Breast epithelium (tissue), 4 donors: ENCODE data around the gene VASP. TPM values are rescaled to one million over a fixed set of nuclear protein-coding genes. Genes with fewer than 3 reads are reported as not detected.

Source experiments
- DNase-seq, 2 donors: peaks; one replicate each; pipeline ENCODE4 v3.0.0-alpha.2; 2019; ENCODE audit warnings: low spot score in 2 of 2
- H3K27ac ChIP-seq, 2 donors: fragments of 200-600 bp; sonication (generic) in 1 of 2; one replicate each; pipeline ENCODE4 v1.5.1; 2016 to 2019; ENCODE audit warnings: mild to moderate bottlenecking in 1 of 2
- H3K27me3 ChIP-seq, 2 donors: fragments of 200-600 bp; sonication (generic) in 1 of 2; one replicate each; pipeline versions ENCODE4 v1.5.1 to v1.6.0; 2017 to 2019; ENCODE audit warnings: control low read depth in 1 of 2, mild to moderate bottlenecking in 1 of 2
- H3K36me3 ChIP-seq: fragments of 200-600 bp; one replicate; pipeline ENCODE4 v1.5.1; 2019
- H3K4me1 ChIP-seq, 2 donors: fragments of 200-600 bp; sonication (generic); one replicate each; pipeline ENCODE4 v1.5.1; 2016 to 2019; ENCODE audit warnings: control low read depth in 1 of 2
- H3K4me3 ChIP-seq, 3 donors: fragments of 200-600 bp; sonication (generic); 1 replicate in 2 of 3; 2 replicates in 1 of 3; pipeline ENCODE4 v1.5.1; 2016 to 2019; ENCODE audit warnings: mild to moderate bottlenecking in 3 of 3, moderate library complexity in 2 of 3
- H3K9me3 ChIP-seq, 2 donors: fragments of 200-600 bp; sonication (generic) in 1 of 2; one replicate each; pipeline ENCODE4 v1.5.1; 2016 to 2019; ENCODE audit warnings: control low read depth in 1 of 2
- POLR2A ChIP-seq: fragments of 450-650 bp; IDR thresholded peaks from one replicate; pipeline ENCODE4 v1.6.1; 2016; ENCODE audit warnings: antibody characterized with exemption, mild to moderate bottlenecking, moderate library complexity
- POLR2AphosphoS5 ChIP-seq, 3 donors: sonication (generic); formaldehyde crosslinking; IDR thresholded peaks; one replicate each; pipeline ENCODE4 v1.6.1; 2017; ENCODE audit warnings: antibody characterized with exemption in 3 of 3
- intact Hi-C: fragments of 100-400 bp; cut with DNase I; formaldehyde crosslinking; loops from one replicate; pipeline ENCODE4 v1.15.1; 2023; ENCODE audit warnings: low total_unique reads
- total RNA-seq, 3 donors: library from RNA; depleted of rRNA; stranded (reverse); fragments of >200 nt; gene quantifications; one replicate each; pipeline ENCODE4 v1.1.0, GENCODE V29; 2016
- TF ChIP-seq, protein P1 (sequence below), 3 donors: fragments of 450-650 bp; IDR thresholded peaks; one replicate each; pipeline ENCODE4 v1.5.1; 2016 to 2017; ENCODE audit warnings: antibody characterized with exemption in 3 of 3, mild to moderate bottlenecking in 3 of 3, moderate library complexity in 3 of 3

Gene VASP
- total RNA-seq, 3 donors from 2014 or later, result 31.8 to 61.6 (median 52.2) TPM

DNA sequence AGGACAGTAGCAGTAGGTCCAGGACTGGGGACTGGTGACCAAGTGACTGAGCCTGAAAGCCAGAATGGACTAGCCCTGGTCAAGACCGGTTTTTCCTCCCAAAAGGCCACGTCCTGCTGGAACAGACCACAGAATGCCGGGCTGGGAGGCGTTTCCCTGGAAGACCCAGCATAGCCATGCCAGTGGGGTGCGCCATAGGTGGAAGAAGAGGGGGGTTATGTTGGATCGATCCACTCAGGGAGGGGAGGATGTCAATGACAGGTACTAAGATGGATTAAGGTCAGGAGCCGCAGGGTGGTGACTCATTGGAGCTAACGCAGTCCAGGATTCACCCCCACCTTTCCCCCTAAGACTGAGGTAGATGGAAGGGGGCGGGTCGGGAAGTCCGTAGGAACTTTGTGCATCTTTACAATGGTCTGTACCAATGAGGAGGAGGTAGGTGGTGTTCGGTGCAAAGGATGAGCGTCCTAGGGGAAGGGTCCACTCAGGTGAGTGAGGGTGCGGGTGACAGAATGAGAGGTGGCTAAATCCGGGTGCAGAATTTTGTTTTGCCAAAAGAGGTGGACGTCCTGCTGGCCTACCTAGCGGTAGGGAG lies 21.0 kb downstream of the VASP start:
- peak overlapping the region in 2 of 3 donors; percentile 65 to 68 for H3K4me3 ChIP-seq

DNA sequence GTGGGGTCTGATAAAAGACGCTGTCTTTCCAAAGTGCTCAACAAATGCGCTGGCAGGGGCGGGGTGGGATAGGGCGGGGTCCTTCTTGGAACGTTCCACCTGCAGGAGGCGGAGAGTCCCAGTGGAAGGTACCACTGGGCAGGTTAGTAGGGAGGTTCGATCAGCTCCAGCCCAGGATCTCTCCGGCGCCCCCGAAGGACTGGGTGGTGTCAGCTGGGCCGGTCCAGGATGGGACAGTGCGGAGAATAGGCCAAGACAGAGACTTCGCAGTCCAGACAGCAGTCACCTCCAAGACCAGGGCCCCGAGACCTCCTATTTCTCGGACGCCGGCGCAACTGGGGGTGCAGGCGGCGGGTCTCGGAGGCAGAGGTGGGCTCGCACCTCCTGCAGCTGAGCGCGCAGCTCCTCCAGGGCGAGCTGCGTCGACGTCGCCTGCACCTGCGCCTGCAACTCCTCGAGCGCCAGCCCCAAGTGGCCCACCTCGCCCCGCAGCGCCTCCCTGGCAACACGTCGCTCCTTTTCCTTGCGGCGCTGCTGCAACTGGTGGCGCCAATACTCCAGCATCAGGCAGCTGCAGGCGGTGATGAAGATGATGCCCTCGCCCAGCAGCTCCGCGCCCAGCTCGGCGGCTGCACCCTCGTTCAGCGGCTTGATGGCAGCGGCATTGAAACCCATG lies 21.6 kb downstream of the VASP start:
- Histone ChIP-seq H3K27ac (peak overlapping the region; percentile 73 to 83), H3K4me3 (peak overlapping the region in 2 of 3 donors; percentile 65 to 68), H3K9me3 (no peaks in the 10 kb centered on the region), H3K27me3 (no peaks in the 10 kb centered on the region), H3K4me1 (no peaks in the 10 kb centered on the region), H3K36me3 (no peaks in the 10 kb centered on the region)
- DNase-seq, result peak; percentile 58 to 69
- intact Hi-C loops, result loop anchor here (10.0 kb wide), 1 partner anchor 106 kb away; the partner anchor contains the start of gene EML2
- TF ChIP-seq POLR2A (no peak), POLR2AphosphoS5 (IDR thresholded peaks at IDR 0.05) (no peak)
- TF ChIP-seq, protein P1, sequence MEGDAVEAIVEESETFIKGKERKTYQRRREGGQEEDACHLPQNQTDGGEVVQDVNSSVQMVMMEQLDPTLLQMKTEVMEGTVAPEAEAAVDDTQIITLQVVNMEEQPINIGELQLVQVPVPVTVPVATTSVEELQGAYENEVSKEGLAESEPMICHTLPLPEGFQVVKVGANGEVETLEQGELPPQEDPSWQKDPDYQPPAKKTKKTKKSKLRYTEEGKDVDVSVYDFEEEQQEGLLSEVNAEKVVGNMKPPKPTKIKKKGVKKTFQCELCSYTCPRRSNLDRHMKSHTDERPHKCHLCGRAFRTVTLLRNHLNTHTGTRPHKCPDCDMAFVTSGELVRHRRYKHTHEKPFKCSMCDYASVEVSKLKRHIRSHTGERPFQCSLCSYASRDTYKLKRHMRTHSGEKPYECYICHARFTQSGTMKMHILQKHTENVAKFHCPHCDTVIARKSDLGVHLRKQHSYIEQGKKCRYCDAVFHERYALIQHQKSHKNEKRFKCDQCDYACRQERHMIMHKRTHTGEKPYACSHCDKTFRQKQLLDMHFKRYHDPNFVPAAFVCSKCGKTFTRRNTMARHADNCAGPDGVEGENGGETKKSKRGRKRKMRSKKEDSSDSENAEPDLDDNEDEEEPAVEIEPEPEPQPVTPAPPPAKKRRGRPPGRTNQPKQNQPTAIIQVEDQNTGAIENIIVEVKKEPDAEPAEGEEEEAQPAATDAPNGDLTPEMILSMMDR (IDR thresholded peaks at IDR 0.05), result no peak

More for the DNA sequence above, 21.0 kb downstream of the VASP start:
- H3K4me1 ChIP-seq, result no peaks in the 10 kb centered on the region
- H3K36me3 ChIP-seq, result no peaks in the 10 kb centered on the region
- H3K27ac ChIP-seq, result peak overlapping the region; percentile 73 to 83
- no peaks in the 10 kb centered on the region for H3K9me3 ChIP-seq
- no peaks in the 10 kb centered on the region for H3K27me3 ChIP-seq
- intact Hi-C loops, result loop anchor here (10.0 kb wide), 1 partner anchor 107 kb away; the partner anchor contains the start of gene EML2
- TF ChIP-seq POLR2AphosphoS5 (IDR thresholded peaks at IDR 0.05) (peak in 2 of 3 donors; percentile 5 to 18), POLR2A (no peak)
- DNase-seq, result peak in 1 of 2 donors; percentile 50

DNA sequence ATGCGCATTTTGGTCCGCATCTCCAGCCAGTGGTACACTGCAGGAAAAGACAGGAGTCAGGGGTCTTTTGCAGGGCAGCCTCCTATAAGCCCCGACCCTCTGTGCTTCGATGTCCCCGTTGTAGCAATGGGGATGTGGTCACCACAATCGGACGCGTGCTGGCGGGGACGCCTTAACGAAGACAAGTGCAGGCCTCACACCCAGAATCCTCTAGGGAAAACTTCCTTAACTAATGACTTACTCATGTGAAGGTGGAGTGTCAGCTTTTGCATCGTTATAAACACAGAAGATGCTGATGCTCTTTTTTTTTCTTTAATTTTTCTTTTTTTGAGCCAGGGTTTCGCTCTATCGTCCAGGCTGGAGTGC lies 22.1 kb downstream of the VASP start:
- no peaks in the 10 kb centered on the region for H3K36me3 ChIP-seq
- no peak for DNase-seq
- H3K9me3 ChIP-seq, result no peaks in the 10 kb centered on the region
- intact Hi-C loops, result loop anchor here (10.0 kb wide), 1 partner anchor 105 kb away; the partner anchor contains the start of gene EML2
- H3K27ac ChIP-seq, result no peak overlapping the region
- TF ChIP-seq POLR2AphosphoS5 (IDR thresholded peaks at IDR 0.05) (no peak), POLR2A (no peak)
- TF ChIP-seq, protein P1 (IDR thresholded peaks at IDR 0.05), result no peak
- H3K4me3 ChIP-seq, result peak overlapping the region in 2 of 3 donors; percentile 65 to 68
- H3K4me1 ChIP-seq, result no peaks in the 10 kb centered on the region
- H3K27me3 ChIP-seq, result no peaks in the 10 kb centered on the region

DNA sequence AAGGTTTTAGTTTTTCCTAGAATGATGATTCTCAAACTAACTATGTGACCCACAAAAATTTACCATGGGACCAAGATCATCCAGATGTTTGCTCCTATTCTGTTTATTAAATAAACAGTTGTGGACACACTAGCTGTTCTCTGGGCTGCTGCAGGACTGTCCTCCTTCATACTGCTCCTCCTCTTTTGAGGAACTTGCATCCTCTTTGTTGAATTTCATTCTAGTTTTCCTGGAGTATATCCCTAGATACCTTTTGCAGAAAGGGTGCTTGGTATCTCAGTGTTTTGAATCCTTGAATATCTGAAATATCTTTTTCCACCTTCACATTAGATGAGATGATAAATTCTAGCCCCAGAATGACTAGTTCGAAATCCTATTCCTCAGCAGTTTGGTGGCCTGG lies 24.1 kb downstream of the VASP start:
- H3K9me3 ChIP-seq, result no peaks in the 10 kb centered on the region
- no peaks in the 10 kb centered on the region for H3K36me3 ChIP-seq
- intact Hi-C loops, result no loop called here
- DNase-seq, result no peak
- H3K4me3 ChIP-seq, result no peak overlapping the region
- no peaks in the 10 kb centered on the region for H3K27me3 ChIP-seq
- H3K4me1 ChIP-seq, result no peaks in the 10 kb centered on the region
- TF ChIP-seq POLR2A, result no peak
- TF ChIP-seq POLR2AphosphoS5 (IDR thresholded peaks at IDR 0.05), result no peak
- H3K27ac ChIP-seq, result no peak overlapping the region

DNA sequence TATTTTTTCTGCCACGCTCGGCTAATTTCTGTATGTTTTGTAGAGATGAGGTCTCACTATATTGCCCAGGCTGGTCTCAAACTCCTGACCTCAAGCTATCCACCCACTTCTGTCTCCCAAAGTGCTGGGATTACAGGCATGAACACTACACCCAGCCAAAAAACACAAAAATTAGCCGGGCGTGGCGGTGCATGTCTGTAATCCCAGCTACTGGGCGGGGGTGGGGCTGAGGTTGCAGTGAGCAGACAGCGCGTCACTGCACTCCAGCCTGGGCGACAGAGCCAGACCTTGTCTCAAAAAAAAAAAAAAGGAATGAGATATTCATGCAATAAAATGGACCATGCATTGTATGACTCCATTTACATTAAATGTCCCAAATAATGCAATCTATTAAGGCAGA lies 32.2 kb downstream of the VASP start:
- TF ChIP-seq POLR2A, result no peak
- TF ChIP-seq POLR2AphosphoS5 (IDR thresholded peaks at IDR 0.05), result no peak
- TF ChIP-seq, protein P1 (IDR thresholded peaks at IDR 0.05), result no peak
- Histone ChIP-seq H3K36me3 (no peaks in the 10 kb centered on the region), H3K4me1 (no peaks in the 10 kb centered on the region), H3K27me3 (no peaks in the 10 kb centered on the region), H3K9me3 (no peaks in the 10 kb centered on the region), H3K4me3 (no peak overlapping the region), H3K27ac (no peak overlapping the region)
- no peak for DNase-seq
- intact Hi-C loops, result no loop called here

DNA sequence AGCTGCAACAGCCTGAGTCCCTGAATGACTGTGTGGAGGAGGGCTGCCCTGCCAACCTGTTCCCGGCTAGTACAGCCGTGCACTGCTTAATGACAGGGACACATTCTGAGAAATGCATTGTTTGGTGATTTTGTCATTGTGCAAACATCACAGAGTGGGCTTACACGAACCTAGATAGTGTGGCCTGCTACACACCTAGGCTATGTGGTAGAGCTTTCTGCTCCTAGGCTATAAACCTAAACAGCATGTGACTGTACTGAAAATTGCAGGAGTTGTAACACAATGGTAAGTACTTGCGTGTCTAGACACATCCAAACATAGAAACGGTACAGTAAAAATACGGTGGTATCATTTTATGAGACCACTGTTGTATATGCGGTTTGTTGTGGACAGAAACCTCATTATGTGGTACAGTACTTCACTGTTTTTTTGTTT lies 35.0 kb downstream of the VASP start:
- Histone ChIP-seq H3K9me3 (no peaks in the 10 kb centered on the region), H3K4me1 (no peaks in the 10 kb centered on the region), H3K4me3 (no peak overlapping the region), H3K27me3 (no peaks in the 10 kb centered on the region), H3K36me3 (no peaks in the 10 kb centered on the region), H3K27ac (no peak overlapping the region)
- TF ChIP-seq, protein P1 (IDR thresholded peaks at IDR 0.05), result no peak
- DNase-seq, result no peak
- intact Hi-C loops, result no loop called here
